Measurements from ENCODE around the gene RNF112.

DNA sequence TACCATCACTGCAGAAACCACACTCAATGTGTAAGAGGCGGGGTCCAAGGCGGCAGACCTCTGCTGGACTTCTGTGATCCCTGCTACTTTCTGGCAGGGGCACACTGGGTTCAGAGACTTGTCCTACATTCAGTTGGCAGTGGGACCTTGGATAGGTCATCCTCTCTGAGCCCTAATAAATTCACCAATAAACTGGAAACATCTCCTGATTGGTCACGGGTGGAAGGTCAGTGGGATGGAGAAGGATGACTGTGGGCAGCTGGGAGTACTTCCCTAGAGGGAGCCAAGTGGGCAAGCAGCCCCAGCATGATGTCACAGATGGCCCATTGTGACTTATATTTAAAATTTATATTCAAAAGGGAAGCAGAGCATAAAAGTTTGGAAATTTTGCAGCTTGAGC, 49.7 kb downstream of the RNF112 start:
- no peak for TF ChIP-seq RAD21 (IDR thresholded peaks at IDR 0.05 in 1 of 2, conservative IDR thresholded peaks at IDR 0.05 in 1 of 2; ENCODE audit: low read depth in 2 of 2, low read length in 2 of 2)
- TF ChIP-seq NRF1 (IDR thresholded peaks at IDR 0.05; ENCODE audit: low read depth, low read length), result no peak
- TF ChIP-seq, protein P1, sequence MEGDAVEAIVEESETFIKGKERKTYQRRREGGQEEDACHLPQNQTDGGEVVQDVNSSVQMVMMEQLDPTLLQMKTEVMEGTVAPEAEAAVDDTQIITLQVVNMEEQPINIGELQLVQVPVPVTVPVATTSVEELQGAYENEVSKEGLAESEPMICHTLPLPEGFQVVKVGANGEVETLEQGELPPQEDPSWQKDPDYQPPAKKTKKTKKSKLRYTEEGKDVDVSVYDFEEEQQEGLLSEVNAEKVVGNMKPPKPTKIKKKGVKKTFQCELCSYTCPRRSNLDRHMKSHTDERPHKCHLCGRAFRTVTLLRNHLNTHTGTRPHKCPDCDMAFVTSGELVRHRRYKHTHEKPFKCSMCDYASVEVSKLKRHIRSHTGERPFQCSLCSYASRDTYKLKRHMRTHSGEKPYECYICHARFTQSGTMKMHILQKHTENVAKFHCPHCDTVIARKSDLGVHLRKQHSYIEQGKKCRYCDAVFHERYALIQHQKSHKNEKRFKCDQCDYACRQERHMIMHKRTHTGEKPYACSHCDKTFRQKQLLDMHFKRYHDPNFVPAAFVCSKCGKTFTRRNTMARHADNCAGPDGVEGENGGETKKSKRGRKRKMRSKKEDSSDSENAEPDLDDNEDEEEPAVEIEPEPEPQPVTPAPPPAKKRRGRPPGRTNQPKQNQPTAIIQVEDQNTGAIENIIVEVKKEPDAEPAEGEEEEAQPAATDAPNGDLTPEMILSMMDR (IDR thresholded peaks at IDR 0.05; ENCODE audit: control extremely low read depth in 1 of 3, insufficient read depth in 1 of 3, low read depth in 1 of 3, low read length in 3 of 3), result no peak
- no peak for TF ChIP-seq TCF12 (IDR thresholded peaks at IDR 0.05; ENCODE audit: low read depth, low read length)
- no peak for TF ChIP-seq NANOG (IDR thresholded peaks at IDR 0.05; ENCODE audit: insufficient read depth, low read depth, low read length, poor library complexity, severe bottlenecking)
- TF ChIP-seq POLR2A (IDR thresholded peaks at IDR 0.05; ENCODE audit: control extremely low read depth in 1 of 2, low read depth in 2 of 2, low read length in 2 of 2), result no peak
- no peak for TF ChIP-seq RFX5 (IDR thresholded peaks at IDR 0.05; ENCODE audit: borderline replicate concordance, low read depth, low read length)
- TF ChIP-seq SIX5 (IDR thresholded peaks at IDR 0.05; ENCODE audit: low read depth, low read length), result no peak

Measured in H1 (cell line).